Vagina (tissue), 2 donors: ENCODE data around the gene ICAM5. TPM values are rescaled to one million over a fixed set of nuclear protein-coding genes. Genes with fewer than 3 reads are reported as not detected.

Experiments used
- DNase-seq, 2 donors: peaks; one replicate each; pipeline ENCODE4 v3.0.0-alpha.2; 2017; ENCODE audit errors: extremely low spot score in 2 of 2
- H3K27ac ChIP-seq: fragments of 200-600 bp; sonication (generic); one replicate; pipeline ENCODE4 v1.5.1; 2019
- H3K27me3 ChIP-seq: fragments of 200-600 bp; sonication (generic); one replicate; pipeline ENCODE4 v1.5.1; 2019
- H3K36me3 ChIP-seq, 2 donors: fragments of 200-600 bp; sonication (generic); one replicate each; pipeline ENCODE4 v1.5.1; 2017 to 2019
- H3K4me1 ChIP-seq: fragments of 200-600 bp; sonication (generic); one replicate; pipeline ENCODE4 v1.5.1; 2019
- H3K4me3 ChIP-seq, 2 donors: fragments of 200-600 bp; sonication (generic); 1 replicate in 1 of 2; 2 replicates in 1 of 2; pipeline ENCODE4 v1.5.1; 2016 to 2019
- H3K9me3 ChIP-seq: fragments of 200-600 bp; sonication (generic); one replicate; pipeline ENCODE4 v1.5.1; 2019
- POLR2A ChIP-seq, 2 donors: fragments of 450-650 bp; IDR thresholded peaks; one replicate each; pipeline ENCODE4 v1.6.1; 2017; ENCODE audit warnings: antibody characterized with exemption in 2 of 2, mild to moderate bottlenecking in 2 of 2, moderate library complexity in 2 of 2
- POLR2AphosphoS5 ChIP-seq, 2 donors: sonication (generic); formaldehyde crosslinking; IDR thresholded peaks; one replicate each; pipeline ENCODE4 v1.9.0; 2017; ENCODE audit warnings: antibody characterized with exemption in 2 of 2, mild to moderate bottlenecking in 2 of 2, low read depth in 1 of 2; ENCODE audit not compliant: insufficient read depth in 1 of 2
- intact Hi-C: fragments of 100-400 bp; cut with DNase I; formaldehyde crosslinking; loops from one replicate; pipeline ENCODE4 v1.15.1; 2023
- total RNA-seq: library from RNA; depleted of rRNA; stranded (reverse); fragments of >200 nt; gene quantifications from one replicate; pipeline ENCODE4 v1.2.3, GENCODE V29; 2016
- TF ChIP-seq, protein P1 (sequence below), 3 experiments: fragments of 450-650 bp in 2 of 3; fragments of 200-600 bp in 1 of 3; sonication (generic) in 1 of 3; IDR thresholded peaks; one replicate each; pipeline ENCODE4 v1.5.1; 2017 to 2019; ENCODE audit warnings: antibody characterized with exemption in 3 of 3, mild to moderate bottlenecking in 2 of 3, moderate library complexity in 2 of 3

ICAM5 gene
- total RNA-seq, 1 donor from 2014 or later: 2.0 TPM

GRCh38 chr19:10260141-10260584 is 29.6 kb upstream of the ICAM5 start:
- H3K27me3 ChIP-seq: no peaks in the 10 kb centered on the region
- peaks cover 7% of the 10 kb centered on the region for H3K4me1 ChIP-seq
- no peak overlapping the region for H3K27ac ChIP-seq
- TF ChIP-seq POLR2A (IDR thresholded peaks at IDR 0.05) (no peak), POLR2AphosphoS5 (IDR thresholded peaks at IDR 0.05; ENCODE audit: insufficient read depth in 1 of 2, low read depth in 1 of 2) (no peak)
- TF ChIP-seq, protein P1, sequence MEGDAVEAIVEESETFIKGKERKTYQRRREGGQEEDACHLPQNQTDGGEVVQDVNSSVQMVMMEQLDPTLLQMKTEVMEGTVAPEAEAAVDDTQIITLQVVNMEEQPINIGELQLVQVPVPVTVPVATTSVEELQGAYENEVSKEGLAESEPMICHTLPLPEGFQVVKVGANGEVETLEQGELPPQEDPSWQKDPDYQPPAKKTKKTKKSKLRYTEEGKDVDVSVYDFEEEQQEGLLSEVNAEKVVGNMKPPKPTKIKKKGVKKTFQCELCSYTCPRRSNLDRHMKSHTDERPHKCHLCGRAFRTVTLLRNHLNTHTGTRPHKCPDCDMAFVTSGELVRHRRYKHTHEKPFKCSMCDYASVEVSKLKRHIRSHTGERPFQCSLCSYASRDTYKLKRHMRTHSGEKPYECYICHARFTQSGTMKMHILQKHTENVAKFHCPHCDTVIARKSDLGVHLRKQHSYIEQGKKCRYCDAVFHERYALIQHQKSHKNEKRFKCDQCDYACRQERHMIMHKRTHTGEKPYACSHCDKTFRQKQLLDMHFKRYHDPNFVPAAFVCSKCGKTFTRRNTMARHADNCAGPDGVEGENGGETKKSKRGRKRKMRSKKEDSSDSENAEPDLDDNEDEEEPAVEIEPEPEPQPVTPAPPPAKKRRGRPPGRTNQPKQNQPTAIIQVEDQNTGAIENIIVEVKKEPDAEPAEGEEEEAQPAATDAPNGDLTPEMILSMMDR (IDR thresholded peaks at IDR 0.05): no peak
- H3K36me3 ChIP-seq: peaks cover 0 to 27% of the 10 kb centered on the region in 2 donors
- intact Hi-C loops: no loop called here
- H3K4me3 ChIP-seq: no peak overlapping the region
- DNase-seq: no peak
- H3K9me3 ChIP-seq: no peaks in the 10 kb centered on the region

- Histone ChIP-seq H3K36me3 (peaks cover 0 to 10% of the 10 kb centered on the region in 2 donors), H3K4me1 (peaks cover 7% of the 10 kb centered on the region), H3K27ac (no peak overlapping the region), H3K27me3 (no peaks in the 10 kb centered on the region), H3K4me3 (no peak overlapping the region), H3K9me3 (no peaks in the 10 kb centered on the region)
- TF ChIP-seq POLR2AphosphoS5 (IDR thresholded peaks at IDR 0.05; ENCODE audit: insufficient read depth in 1 of 2, low read depth in 1 of 2) (no peak), POLR2A (IDR thresholded peaks at IDR 0.05) (no peak)
- TF ChIP-seq, protein P1 (IDR thresholded peaks at IDR 0.05): no peak
- intact Hi-C loops: no loop called here
- DNase-seq: no peak
Observed at GRCh38 chr19:10262771-10263170, 27.0 kb upstream of the ICAM5 start.

GRCh38 chr19:10266706-10267105 is 23.0 kb upstream of the ICAM5 start:
- DNase-seq: no peak
- Histone ChIP-seq H3K27me3 (no peaks in the 10 kb centered on the region), H3K9me3 (no peaks in the 10 kb centered on the region), H3K36me3 (no peaks in the 10 kb centered on the region), H3K4me3 (no peak overlapping the region), H3K4me1 (peaks cover 17% of the 10 kb centered on the region), H3K27ac (no peak overlapping the region)
- intact Hi-C loops: no loop called here
- TF ChIP-seq, protein P1 (IDR thresholded peaks at IDR 0.05): no peak
- no peak for TF ChIP-seq POLR2A (IDR thresholded peaks at IDR 0.05)
- TF ChIP-seq POLR2AphosphoS5 (IDR thresholded peaks at IDR 0.05; ENCODE audit: insufficient read depth in 1 of 2, low read depth in 1 of 2): no peak

DNA sequence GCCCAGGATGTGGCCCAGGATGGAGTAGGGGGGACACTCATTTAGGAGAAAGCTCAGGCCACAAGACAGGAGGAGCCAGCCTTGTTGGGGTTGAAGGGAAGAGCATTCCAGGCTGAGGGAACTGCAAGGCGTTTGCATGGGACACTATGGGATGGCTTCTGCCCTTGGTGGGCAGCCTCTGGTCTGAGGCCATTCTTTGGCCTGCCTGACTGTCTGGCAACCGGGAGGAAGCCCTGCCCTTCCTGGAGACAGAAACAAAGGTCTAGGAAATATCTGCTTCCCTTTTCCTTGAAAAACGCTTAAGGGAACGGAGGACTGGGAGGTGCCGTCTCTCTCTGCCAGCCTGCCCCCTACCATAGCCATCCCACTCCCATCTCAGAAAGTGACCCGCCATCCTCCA is 21.7 kb upstream of the ICAM5 start:
- no peak overlapping the region for H3K27ac ChIP-seq
- no peaks in the 10 kb centered on the region for H3K9me3 ChIP-seq
- intact Hi-C loops: loop anchor here (2.0 kb wide), 1 partner anchor 123 kb away; no protein-coding TSS in a partner anchor
- H3K4me1 ChIP-seq: peaks cover 17% of the 10 kb centered on the region
- no peaks in the 10 kb centered on the region for H3K27me3 ChIP-seq
- DNase-seq: no peak
- no peak overlapping the region for H3K4me3 ChIP-seq
- no peaks in the 10 kb centered on the region for H3K36me3 ChIP-seq
- no peak for TF ChIP-seq POLR2AphosphoS5 (IDR thresholded peaks at IDR 0.05; ENCODE audit: insufficient read depth in 1 of 2, low read depth in 1 of 2)
- TF ChIP-seq, protein P1 (IDR thresholded peaks at IDR 0.05): no peak
- TF ChIP-seq POLR2A (IDR thresholded peaks at IDR 0.05): no peak

- no peaks in the 10 kb centered on the region for H3K9me3 ChIP-seq
- H3K27me3 ChIP-seq: no peaks in the 10 kb centered on the region
- intact Hi-C loops: loop anchor here (2.0 to 5.0 kb wide), 2 partner anchors 63 to 121 kb away; partner anchors contain the start of gene RAVER1
- peak overlapping the region; percentile 68 for H3K27ac ChIP-seq
- peak overlapping the region; percentile 44 to 48 for H3K4me3 ChIP-seq
- TF ChIP-seq POLR2AphosphoS5 (IDR thresholded peaks at IDR 0.05; ENCODE audit: insufficient read depth in 1 of 2, low read depth in 1 of 2) (peak; percentile 44 to 56), POLR2A (IDR thresholded peaks at IDR 0.05) (no peak)
- TF ChIP-seq, protein P1 (IDR thresholded peaks at IDR 0.05): peak; percentile 91 to 98 (median 93)
- H3K36me3 ChIP-seq: no peaks in the 10 kb centered on the region
- H3K4me1 ChIP-seq: peaks cover 17% of the 10 kb centered on the region
- DNase-seq: no peak
Observed at GRCh38 chr19:10269333-10270179, 20.2 kb upstream of the ICAM5 start.
